HG02763 (cell line): ENCODE data around the gene SAPCD1.
"Not testable (repeated sequence)": the region's sequence is repeated elsewhere in the genome, so short reads cannot be mapped to it uniquely, and the experiment has no call there.

Experiments used
- ATAC-seq: cut with Tn5 transposase; IDR thresholded peaks from one replicate; pipeline ENCODE4 v1.9.1; 2021; ENCODE audit warnings: mild to moderate bottlenecking, moderate library complexity; ENCODE audit not compliant: unreplicated experiment

SAPCD1 gene

DNA sequence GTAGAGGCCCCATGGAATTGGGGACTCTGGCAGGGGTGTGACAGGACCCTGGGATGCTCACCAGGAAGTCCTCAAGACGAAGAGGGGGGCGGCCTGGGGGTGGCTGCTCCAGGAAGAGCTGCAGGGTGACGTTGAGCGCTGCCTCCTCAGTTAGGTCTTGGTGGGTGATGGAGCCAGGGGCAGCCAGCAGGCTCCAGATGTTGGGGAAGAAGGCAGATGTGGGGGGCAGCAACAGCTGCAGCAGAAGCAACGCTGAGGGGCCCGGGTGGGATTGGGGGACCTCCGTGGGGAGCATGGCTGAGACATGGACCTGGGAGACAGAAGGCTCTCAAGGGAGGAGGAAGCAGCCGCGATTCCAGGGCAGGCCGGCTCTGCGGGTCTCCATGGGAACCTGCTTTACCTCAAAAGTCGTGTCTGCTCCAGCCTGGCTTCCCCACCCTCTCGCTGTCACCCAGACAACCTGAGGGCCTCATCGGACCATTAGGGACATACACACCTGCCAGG lies 14.1 kb downstream of the SAPCD1 start:
- ATAC-seq, result no peak

GRCh38 chr6:31776989-31777666 lies 14.7 kb downstream of the SAPCD1 start, which contains the start of gene VWA7:
Gene VWA7, minus strand, starts transcription at chr6:31777328. Its CDS starts 549 bp downstream, at chr6:31776779.
- peak; percentile 66 for ATAC-seq

DNA sequence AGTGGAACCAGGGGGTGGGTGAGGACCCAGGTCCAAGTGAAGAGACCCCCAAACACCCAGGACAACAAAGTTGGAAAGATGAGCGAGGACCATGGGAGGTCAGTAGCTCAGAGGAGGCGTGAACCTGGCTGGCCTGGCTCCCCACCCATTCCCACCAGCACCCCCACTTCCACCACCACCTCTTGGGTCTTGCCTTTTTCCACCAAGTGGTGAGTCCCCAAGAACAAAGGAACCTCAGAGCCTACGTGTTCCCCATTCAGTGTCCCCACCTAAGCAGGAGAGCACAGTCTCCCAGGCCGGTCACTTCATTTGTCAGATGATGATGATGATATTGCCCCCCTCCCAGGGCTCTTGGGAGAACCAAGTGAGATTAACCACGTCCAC lies 15.2 kb downstream of the SAPCD1 start:
- ATAC-seq, result no peak

- no peak for ATAC-seq
Observed at GRCh38 chr6:31778193-31778592, 15.7 kb downstream of the SAPCD1 start.

DNA sequence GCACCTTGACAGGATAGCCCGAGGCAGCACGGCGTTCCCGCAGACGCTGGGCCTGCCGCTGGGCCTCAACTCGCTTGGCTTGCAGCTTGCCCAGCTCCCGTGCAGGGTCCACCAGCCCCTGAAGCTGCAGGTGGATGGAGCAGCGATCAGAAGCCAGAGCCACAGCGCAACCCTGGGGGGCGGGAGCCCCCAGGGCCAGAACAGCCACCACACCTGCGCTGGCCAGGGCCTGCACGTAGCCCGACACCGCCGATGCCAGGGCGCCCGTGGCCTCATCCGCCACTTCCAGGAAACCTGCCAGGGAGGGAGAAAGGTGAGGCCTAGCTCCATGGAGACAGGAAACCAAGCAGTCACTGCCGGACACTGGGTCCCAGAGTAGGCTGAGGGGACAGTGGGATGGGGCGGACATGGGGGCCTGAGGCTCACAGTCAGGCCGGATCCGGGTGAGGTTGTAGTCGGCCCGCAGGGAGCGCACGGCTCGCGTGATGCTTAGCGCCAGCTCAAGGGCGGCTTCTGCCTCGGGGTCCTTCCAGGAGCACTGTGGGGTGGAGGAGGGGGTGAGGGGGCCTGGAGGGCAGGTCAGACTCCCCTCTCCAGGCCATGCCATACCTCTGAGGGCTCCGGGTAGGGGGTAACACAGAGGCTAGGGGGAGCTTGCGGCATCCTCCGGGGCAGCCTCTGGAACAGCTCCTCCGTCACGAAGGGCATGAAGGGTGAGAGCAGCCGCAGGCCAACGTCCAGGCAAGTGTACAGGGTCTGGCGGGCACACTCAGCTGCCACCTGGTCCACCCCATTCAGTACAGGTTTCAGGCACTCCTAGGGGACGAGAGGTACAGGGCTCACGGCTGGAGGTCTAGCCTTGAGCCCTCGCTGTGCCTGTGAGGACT lies 16.8 kb downstream of the SAPCD1 start:
- ATAC-seq, result no peak

DNA sequence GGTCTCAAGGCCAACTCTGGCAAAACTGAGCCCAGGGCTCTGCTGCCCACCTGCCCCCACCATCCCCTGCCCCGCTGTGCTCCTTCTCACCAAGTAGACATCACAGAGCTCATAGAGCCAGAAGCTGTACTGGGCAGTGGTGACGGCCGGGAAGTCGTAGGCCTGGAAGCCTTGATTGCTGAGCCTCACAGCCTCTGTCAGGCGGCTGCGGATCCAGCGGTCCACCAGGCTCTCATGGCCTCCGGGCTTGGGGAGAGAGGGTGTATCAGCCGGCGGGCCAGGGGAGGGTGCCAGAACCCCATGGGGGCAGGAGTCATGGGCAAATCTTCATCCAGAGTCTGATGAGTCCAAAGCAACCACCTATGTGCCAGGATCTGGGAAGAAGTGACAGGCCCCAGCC lies 17.5 kb downstream of the SAPCD1 start:
- ATAC-seq, result no peak

GRCh38 chr6:31780507-31781243 lies 18.2 kb downstream of the SAPCD1 start:
- ATAC-seq, result no peak

DNA sequence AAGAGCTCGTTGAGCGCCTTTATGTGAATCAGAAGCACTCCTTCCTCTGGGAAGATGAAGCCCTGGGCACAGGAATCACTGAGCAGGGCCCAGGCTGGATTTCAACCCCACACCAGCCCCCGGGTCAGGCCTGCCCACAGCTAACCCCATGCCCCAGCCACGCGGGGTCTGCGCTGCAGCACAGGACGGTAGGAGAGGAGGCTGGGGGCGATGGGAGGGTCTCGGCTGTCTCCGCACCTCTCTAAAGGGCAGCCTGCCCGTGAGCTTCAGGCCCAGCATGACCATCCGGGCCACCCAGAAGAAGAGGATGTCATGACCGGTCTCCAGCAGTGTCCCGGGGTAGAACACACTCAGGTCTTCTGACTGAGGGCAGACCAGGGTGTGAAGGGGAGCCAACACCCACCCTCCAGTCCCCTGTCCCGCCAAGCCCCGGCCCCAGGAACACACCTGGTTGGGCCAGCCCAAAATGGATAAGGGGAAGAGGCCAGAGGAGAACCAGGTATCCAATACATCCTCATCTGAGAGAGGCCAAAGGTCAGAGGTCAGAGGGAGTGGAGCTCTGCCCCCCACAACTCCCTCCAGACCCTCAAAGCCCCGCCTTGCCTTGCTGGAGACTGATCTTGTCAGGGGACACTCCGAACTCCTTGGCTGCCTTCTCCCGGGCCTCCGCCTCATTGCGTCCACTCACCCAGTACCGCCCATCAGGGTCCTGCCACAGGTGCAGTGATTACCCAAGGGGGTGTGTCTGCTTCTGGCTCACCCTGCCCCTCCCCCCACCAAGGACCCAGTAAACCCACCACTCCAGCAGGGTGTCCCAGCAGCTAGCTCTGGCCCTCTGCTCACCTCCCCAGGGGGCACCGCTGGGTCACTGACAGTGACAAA lies 19.0 kb downstream of the SAPCD1 start:
- no peak for ATAC-seq

- no peak for ATAC-seq
Observed at GRCh38 chr6:31782126-31782855, 19.8 kb downstream of the SAPCD1 start.

DNA sequence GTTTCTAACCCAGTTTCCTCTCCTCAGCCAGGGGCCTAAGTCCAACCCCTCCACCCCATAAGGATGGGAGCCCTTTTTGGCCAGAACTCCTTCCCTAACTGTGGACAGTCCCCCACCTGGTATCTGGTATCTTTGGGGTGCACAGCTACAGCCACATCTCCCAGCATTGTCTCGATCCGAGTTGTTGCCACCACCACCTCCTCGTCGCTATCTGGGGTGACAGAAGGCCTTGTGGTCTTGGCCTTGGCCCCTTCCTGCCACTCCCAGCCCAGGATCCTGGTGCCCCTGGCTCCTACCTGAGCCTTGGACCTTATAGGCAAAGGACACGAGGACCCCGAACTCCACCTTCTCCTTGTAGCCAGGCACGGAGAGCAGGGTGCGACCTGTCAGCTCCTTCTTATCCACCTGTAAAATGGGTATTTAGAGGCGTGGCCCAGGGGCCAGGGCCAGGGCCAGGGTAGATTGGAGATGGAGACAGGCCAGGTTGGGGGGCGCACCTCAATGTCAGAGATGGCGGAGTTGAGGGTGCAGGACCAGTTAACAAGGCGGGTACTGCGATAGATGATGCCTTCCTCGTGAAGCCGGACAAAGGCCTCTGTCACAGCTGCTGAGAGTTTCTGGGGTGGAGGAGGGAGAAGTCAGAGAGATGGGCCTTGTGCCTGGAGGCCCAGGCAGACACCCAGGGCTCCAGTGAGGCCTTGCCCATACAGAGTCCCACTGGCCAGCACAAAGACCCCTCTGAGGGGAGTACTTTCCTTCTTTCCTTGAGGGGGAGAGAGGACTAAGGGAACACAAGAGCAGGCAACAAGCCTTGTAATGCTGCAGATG lies 21.9 kb downstream of the SAPCD1 start:
- no peak for ATAC-seq

GRCh38 chr6:31785475-31785874 lies 23.0 kb downstream of the SAPCD1 start:
- ATAC-seq, result no peak

DNA sequence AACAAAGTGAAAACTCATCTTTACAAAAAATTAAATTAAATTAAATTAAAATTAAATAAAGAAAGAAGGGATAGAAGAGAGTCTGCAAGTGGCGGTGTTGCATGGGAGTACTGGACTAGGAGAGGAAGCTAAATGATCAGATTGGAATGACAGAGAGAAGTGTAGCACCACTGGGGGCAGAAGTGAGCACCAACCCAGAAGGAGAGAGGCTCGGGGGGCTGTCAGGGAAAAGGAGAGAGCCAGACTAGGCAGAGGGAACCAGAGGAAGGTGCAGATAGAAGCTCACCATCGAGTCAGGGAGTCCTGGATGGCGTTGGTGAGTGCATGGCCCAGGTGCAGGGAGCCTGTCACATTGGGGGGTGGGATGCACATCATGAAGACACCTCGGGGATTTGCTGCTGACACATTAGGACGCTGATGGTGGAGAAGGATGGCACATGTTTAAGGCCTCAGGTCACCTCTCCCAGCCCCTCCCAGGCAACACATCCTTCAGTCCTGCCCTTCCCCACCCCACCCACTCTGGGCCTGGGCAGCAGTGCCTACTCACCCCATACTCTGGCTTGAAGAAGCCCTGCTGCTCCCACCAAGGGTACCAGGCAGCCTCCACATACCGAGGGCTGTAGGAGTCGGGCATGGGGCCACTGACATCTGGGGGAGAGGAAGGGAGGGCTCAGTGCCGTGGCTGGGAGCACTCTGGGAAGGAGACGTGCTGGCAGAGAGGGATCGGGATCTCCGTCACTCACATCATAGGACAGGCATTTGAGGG lies 29.1 kb downstream of the SAPCD1 start:
- ATAC-seq, result no peak

DNA sequence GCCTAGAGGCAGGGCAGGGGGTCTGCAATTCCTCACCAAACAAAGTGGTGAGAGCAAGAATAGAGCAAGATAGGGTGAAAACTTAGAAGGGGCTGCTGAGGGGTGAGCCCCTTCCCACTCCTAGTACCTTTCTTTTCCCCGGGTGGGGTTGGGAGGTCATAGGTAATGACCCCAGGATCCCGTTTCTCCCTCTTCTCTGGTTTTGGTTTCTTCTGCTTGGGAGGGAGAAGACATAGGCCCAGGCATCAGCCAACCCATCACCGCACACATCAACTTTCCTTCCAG lies 29.6 kb downstream of the SAPCD1 start:
- ATAC-seq, result no peak

GRCh38 chr6:31792761-31793171 lies 30.3 kb downstream of the SAPCD1 start:
- no peak for ATAC-seq

GRCh38 chr6:31793927-31794245 lies 31.4 kb downstream of the SAPCD1 start:
- ATAC-seq, result not testable (repeated sequence)

DNA sequence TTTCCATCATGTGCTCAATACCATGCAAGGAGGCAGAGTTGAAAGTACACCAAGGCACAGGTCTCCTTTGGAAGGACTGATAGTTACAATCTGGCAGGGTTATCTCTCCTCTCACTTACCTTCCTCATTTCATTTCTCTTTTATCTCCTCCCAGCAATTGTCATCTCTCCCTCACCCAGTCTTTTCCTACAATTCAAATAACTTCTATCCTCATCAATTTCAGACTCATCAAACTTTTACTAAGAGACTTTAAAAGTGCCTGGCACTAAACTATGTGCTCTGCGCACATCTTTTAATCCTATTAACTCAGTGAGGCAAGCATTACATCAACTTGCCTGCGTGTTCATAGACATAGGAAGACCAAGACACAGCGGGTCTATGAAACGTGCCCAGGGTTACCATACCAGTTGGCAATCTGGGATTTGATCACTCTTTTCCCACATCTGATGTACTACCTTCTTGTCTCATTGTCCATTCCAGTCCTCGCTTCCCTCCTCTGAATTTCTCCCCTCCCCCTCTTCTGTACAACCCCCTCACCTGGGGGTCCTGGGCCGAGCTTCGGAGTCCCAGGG lies 31.9 kb downstream of the SAPCD1 start:
- ATAC-seq, result no peak

DNA sequence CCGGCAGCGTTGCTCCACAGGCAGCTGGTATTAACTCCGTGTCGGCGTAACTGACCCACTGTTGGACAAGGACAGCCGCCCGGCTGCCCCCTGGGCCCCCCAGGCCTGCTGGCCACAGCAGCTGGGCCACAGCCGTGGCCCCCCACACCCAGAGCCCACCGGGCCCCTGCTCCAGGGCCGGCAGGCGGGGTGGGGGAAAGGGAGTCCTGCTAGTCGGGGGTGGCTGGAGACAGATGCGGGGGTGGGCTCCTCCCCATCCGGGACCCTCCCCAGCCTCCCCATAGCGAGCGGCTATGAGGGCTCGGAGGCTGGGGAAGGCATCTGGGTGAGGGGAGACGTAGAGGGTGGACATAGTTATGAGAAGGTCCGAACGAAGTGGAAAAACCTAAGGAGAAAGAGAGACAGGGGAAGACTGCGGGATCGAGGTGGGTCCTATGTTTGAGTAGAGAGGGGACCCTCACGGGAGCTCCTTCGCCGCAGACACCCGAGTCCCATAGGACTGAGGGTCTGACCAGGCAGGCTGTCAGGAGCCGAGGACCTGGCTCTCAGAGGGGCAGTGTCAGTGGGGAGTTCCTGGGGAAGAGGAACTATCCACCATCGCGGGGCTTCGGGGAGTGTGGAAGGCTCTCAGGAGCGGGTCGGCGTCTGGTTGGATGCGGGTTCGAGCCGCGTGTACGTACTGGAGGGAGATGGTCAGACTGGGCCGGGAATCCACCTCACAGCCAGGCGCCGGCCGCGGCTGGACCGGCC lies 32.6 kb downstream of the SAPCD1 start:
- ATAC-seq, result peak; percentile 16
